ENCODE data around the gene NECTIN4.

- TF ChIP-seq CTCF (IDR thresholded peaks at IDR 0.05): no peak
- no peak for TF ChIP-seq POLR2A (IDR thresholded peaks at IDR 0.05)
Measured at GRCh38 chr1:161127649-161128048, 38.3 kb upstream of the NECTIN4 start.
